Vagina (tissue), 2 donors: ENCODE data around the gene CCNDBP1. TPM values are rescaled to one million over a fixed set of nuclear protein-coding genes. Genes with fewer than 3 reads are reported as not detected.
"Not testable (repeated sequence)": the region's sequence is repeated elsewhere in the genome, so short reads cannot be mapped to it uniquely, and the experiment has no call there.

ENCODE experiments used
- DNase-seq, 2 donors: peaks; one replicate each; pipeline ENCODE4 v3.0.0-alpha.2; 2017; ENCODE audit errors: extremely low spot score in 2 of 2
- H3K27ac ChIP-seq: fragments of 200-600 bp; sonication (generic); one replicate; pipeline ENCODE4 v1.5.1; 2019
- H3K27me3 ChIP-seq: fragments of 200-600 bp; sonication (generic); one replicate; pipeline ENCODE4 v1.5.1; 2019
- H3K36me3 ChIP-seq, 2 donors: fragments of 200-600 bp; sonication (generic); one replicate each; pipeline ENCODE4 v1.5.1; 2017 to 2019
- H3K4me1 ChIP-seq: fragments of 200-600 bp; sonication (generic); one replicate; pipeline ENCODE4 v1.5.1; 2019
- H3K4me3 ChIP-seq, 2 donors: fragments of 200-600 bp; sonication (generic); 1 replicate in 1 of 2; 2 replicates in 1 of 2; pipeline ENCODE4 v1.5.1; 2016 to 2019
- H3K9me3 ChIP-seq: fragments of 200-600 bp; sonication (generic); one replicate; pipeline ENCODE4 v1.5.1; 2019
- POLR2A ChIP-seq, 2 donors: fragments of 450-650 bp; IDR thresholded peaks; one replicate each; pipeline ENCODE4 v1.6.1; 2017; ENCODE audit warnings: antibody characterized with exemption in 2 of 2, mild to moderate bottlenecking in 2 of 2, moderate library complexity in 2 of 2
- POLR2AphosphoS5 ChIP-seq, 2 donors: sonication (generic); formaldehyde crosslinking; IDR thresholded peaks; one replicate each; pipeline ENCODE4 v1.9.0; 2017; ENCODE audit warnings: antibody characterized with exemption in 2 of 2, mild to moderate bottlenecking in 2 of 2, low read depth in 1 of 2; ENCODE audit not compliant: insufficient read depth in 1 of 2
- intact Hi-C: fragments of 100-400 bp; cut with DNase I; formaldehyde crosslinking; loops from one replicate; pipeline ENCODE4 v1.15.1; 2023
- total RNA-seq: library from RNA; depleted of rRNA; stranded (reverse); fragments of >200 nt; gene quantifications from one replicate; pipeline ENCODE4 v1.2.3, GENCODE V29; 2016
- TF ChIP-seq, protein P1 (sequence below), 3 experiments: fragments of 450-650 bp in 2 of 3; fragments of 200-600 bp in 1 of 3; sonication (generic) in 1 of 3; IDR thresholded peaks; one replicate each; pipeline ENCODE4 v1.5.1; 2017 to 2019; ENCODE audit warnings: antibody characterized with exemption in 3 of 3, mild to moderate bottlenecking in 2 of 3, moderate library complexity in 2 of 3

CCNDBP1 gene
- total RNA-seq, 1 donor from 2014 or later, result 43.2 TPM

DNA sequence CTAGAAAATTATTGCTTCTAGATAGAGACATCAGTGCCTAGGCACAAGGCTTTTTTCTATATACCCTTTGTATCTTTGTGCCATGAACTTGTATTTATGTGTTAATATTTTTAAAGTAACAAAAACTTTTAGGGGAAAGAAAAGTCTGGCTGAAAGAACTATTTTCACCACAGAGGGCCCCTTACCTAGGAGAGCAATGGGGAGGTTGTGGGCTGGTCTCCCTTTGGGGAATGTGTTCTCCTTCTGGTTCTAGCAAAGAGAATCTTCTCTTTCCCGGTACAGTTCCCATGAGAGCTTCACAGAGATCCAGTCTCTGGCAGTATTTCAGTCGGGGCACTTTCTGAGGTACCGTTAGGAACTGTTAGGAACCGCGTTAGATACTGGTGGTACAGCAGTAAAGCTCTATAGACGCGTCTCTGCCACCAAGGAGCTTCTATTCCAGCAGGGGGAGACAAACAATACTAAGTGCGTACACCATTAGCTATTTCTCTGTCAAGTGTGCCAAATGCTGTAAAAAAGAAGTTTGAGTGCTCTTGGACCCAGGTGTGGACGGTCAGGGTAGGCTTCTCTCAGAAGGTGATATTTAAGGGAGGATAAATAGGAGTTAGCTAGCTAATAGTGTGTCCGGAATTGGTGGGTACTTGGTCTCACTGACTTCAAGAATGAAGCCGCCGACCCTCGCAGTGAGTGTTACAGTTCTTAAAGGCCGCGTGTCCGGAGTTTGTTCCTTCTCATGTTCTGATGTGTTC, 40.2 kb downstream of the CCNDBP1 start:
- Histone ChIP-seq H3K27me3 (no peaks in the 10 kb centered on the region), H3K36me3 (no peaks in the 10 kb centered on the region), H3K4me1 (no peaks in the 10 kb centered on the region), H3K9me3 (no peaks in the 10 kb centered on the region), H3K4me3 (no peak overlapping the region), H3K27ac (no peak overlapping the region)
- intact Hi-C loops, result loop anchor here (5.0 kb wide), 1 partner anchor 62 kb away; no protein-coding TSS in a partner anchor
- TF ChIP-seq, protein P1, sequence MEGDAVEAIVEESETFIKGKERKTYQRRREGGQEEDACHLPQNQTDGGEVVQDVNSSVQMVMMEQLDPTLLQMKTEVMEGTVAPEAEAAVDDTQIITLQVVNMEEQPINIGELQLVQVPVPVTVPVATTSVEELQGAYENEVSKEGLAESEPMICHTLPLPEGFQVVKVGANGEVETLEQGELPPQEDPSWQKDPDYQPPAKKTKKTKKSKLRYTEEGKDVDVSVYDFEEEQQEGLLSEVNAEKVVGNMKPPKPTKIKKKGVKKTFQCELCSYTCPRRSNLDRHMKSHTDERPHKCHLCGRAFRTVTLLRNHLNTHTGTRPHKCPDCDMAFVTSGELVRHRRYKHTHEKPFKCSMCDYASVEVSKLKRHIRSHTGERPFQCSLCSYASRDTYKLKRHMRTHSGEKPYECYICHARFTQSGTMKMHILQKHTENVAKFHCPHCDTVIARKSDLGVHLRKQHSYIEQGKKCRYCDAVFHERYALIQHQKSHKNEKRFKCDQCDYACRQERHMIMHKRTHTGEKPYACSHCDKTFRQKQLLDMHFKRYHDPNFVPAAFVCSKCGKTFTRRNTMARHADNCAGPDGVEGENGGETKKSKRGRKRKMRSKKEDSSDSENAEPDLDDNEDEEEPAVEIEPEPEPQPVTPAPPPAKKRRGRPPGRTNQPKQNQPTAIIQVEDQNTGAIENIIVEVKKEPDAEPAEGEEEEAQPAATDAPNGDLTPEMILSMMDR (IDR thresholded peaks at IDR 0.05), result peak; percentile 39 to 69 (median 60)
- no peak for TF ChIP-seq POLR2AphosphoS5 (IDR thresholded peaks at IDR 0.05; ENCODE audit: insufficient read depth in 1 of 2, low read depth in 1 of 2)
- no peak for DNase-seq

DNA sequence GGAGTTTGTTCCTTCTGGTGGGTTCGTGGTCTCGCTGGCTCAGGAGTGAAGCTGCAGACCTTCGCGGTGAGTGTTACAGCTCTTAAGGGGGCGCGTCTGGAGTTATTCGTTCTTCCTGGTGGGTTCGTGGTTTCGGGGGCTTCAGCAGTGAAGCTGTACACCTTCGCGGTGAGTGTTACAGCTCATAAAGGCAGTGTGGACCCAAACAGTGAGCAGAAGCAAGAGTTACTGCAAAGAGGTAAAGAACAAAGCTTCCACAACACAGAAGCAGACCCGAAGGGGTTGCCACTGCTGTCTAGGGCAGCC, 40.7 kb downstream of the CCNDBP1 start:
- H3K27me3 ChIP-seq, DNase-seq, H3K36me3 ChIP-seq, H3K4me1 ChIP-seq, H3K9me3 ChIP-seq, H3K27ac ChIP-seq, H3K4me3 ChIP-seq: not testable (repeated sequence)
- intact Hi-C loops, result loop anchor here (5.0 kb wide), 1 partner anchor 61 kb away; no protein-coding TSS in a partner anchor

DNA sequence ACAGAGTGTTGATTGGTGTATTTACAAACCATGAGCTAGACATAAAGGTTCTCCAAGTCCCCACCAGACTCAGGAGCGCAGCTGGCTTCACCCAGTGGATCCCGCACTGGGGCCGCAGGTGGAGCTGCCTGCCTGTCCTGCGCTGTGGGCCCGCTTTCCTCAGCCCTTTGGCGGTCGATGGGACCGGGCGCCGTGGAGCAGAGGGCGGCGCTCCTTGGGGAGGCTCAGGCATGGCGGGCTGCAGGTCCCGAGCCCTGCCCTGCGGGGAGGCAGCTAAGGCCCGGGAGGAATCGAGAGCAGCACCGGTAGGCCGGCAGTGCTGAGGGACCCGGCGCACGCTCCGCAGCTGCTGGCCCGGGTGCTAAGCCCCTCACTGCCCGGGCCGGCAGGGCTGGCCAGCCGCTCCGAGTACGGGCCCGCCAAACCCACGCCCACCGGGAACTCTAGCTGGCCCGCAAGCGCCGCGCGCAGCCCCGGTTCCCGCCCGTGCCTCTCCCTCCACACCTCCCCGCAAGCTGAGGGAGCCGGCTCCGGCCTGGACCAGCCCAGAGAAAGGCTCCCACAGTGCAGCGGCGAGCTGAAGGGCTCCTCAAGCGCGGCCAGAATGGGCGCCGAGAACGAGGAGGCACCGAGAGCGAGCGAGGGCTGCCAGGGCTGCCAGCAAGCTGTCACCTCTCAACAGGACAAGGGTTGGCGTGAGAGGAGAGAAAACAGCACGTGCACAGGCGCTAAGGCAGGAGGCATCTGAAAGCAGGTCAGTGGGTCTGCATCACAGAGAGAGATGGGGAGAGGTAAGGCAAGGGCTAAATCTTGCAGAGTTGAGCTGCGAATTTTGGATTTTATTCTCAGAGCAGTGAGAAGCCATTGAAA, 41.5 kb downstream of the CCNDBP1 start:
- Histone ChIP-seq H3K36me3 (no peaks in the 10 kb centered on the region), H3K27ac (no peak overlapping the region), H3K4me3 (no peak overlapping the region), H3K9me3 (no peaks in the 10 kb centered on the region), H3K4me1 (no peaks in the 10 kb centered on the region), H3K27me3 (no peaks in the 10 kb centered on the region)
- TF ChIP-seq, protein P1 (IDR thresholded peaks at IDR 0.05), result no peak
- TF ChIP-seq POLR2AphosphoS5 (IDR thresholded peaks at IDR 0.05; ENCODE audit: insufficient read depth in 1 of 2, low read depth in 1 of 2), result no peak
- no peak for TF ChIP-seq POLR2A (IDR thresholded peaks at IDR 0.05)
- intact Hi-C loops, result loop anchor here (5.0 kb wide), 1 partner anchor 61 kb away; no protein-coding TSS in a partner anchor
- DNase-seq, result no peak

DNA sequence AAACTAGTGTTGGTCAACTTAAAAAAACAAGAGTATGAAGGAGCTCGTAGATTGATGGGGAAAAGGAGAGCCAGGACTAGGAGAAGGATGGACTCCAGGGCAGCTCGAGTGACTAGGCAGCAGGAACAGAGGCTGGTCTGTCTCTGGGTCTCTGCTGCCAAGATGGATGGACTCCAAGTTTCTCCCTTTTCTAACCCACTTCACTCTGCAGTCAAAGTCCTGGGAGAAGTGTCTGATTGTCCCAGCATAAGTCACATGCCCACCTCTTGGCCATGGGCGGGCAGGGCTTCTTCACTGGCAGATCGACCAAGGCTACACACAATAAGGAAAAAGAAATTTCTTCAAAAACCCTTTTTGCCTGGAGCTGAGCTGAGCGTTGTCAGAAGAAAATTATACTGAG, 44.8 kb downstream of the CCNDBP1 start:
- intact Hi-C loops, result loop anchor here (5.0 kb wide), 1 partner anchor 57 kb away; no protein-coding TSS in a partner anchor
- no peaks in the 10 kb centered on the region for H3K27me3 ChIP-seq
- no peak for DNase-seq
- H3K4me1 ChIP-seq, result no peaks in the 10 kb centered on the region
- no peaks in the 10 kb centered on the region for H3K36me3 ChIP-seq
- H3K9me3 ChIP-seq, result no peaks in the 10 kb centered on the region
- H3K4me3 ChIP-seq, result no peak overlapping the region
- no peak for TF ChIP-seq POLR2A (IDR thresholded peaks at IDR 0.05)
- TF ChIP-seq, protein P1 (IDR thresholded peaks at IDR 0.05), result no peak
- no peak for TF ChIP-seq POLR2AphosphoS5 (IDR thresholded peaks at IDR 0.05; ENCODE audit: insufficient read depth in 1 of 2, low read depth in 1 of 2)
- peak overlapping the region; percentile 34 for H3K27ac ChIP-seq

DNA sequence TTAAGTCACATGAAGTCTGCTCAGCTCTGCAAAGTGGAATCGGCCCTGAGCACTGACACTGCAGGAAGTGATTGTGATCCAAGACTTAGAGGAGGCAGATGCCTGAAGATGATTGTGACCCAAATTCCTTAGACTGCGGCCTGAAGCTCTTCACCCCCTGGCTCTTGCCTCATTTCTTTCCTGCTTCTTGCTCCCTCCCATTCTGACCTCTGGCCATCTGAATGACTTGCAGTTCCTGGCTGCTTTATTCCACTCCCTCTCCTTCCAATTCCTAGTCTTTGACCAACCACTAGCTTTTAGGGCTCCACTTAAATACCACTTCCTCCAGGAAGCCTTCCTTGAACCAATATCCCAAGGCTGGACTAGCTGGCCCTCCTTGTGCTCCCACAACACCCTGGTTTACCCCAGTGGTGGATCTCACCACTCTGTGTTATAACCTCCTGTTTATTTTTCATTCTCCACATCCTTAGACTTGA, 45.5 kb downstream of the CCNDBP1 start:
- intact Hi-C loops, result no loop called here
- TF ChIP-seq, protein P1 (IDR thresholded peaks at IDR 0.05), result no peak
- TF ChIP-seq POLR2AphosphoS5 (IDR thresholded peaks at IDR 0.05; ENCODE audit: insufficient read depth in 1 of 2, low read depth in 1 of 2) (peak in 1 of 2 donors; percentile 30), POLR2A (IDR thresholded peaks at IDR 0.05) (no peak)
- no peak overlapping the region for H3K27ac ChIP-seq
- no peaks in the 10 kb centered on the region for H3K9me3 ChIP-seq
- no peaks in the 10 kb centered on the region for H3K27me3 ChIP-seq
- no peaks in the 10 kb centered on the region for H3K36me3 ChIP-seq
- H3K4me3 ChIP-seq, result no peak overlapping the region
- DNase-seq, result peak in 1 of 2 donors; percentile 91
- no peaks in the 10 kb centered on the region for H3K4me1 ChIP-seq
